ENCODE results near the gene OR13D1. TPM values are rescaled to one million over a fixed set of nuclear protein-coding genes. Genes with fewer than 3 reads are reported as not detected.

Gene OR13D1
- total RNA-seq, 1 donor from 2014 or later = not detected

- H3K4me1 ChIP-seq = no peaks in the 10 kb centered on the region
- H3K27me3 ChIP-seq = no peaks in the 10 kb centered on the region
- DNase-seq (ENCODE audit: extremely low spot score in 2 of 2) = no peak
- H3K27ac ChIP-seq = no peak overlapping the region
- H3K4me3 ChIP-seq = no peak overlapping the region
- TF ChIP-seq POLR2A (IDR thresholded peaks at IDR 0.05) (no peak), POLR2AphosphoS5 (IDR thresholded peaks at IDR 0.05; ENCODE audit: insufficient read depth in 1 of 2, low read depth in 1 of 2) (no peak), CTCF (IDR thresholded peaks at IDR 0.05) (no peak)
- intact Hi-C loops (cut with DNase I) = no loop called here
- no peaks in the 10 kb centered on the region for H3K36me3 ChIP-seq
- H3K9me3 ChIP-seq = no peaks in the 10 kb centered on the region
Observed at GRCh38 chr9:104740621-104741020, 46.3 kb downstream of the OR13D1 start.

GRCh38 chr9:104743376-104743985 is 49.2 kb downstream of the OR13D1 start:
- H3K36me3 ChIP-seq = no peaks in the 10 kb centered on the region
- H3K27me3 ChIP-seq = no peaks in the 10 kb centered on the region
- peaks cover 2% of the 10 kb centered on the region for H3K4me1 ChIP-seq
- TF ChIP-seq POLR2A (IDR thresholded peaks at IDR 0.05) (no peak), POLR2AphosphoS5 (IDR thresholded peaks at IDR 0.05; ENCODE audit: insufficient read depth in 1 of 2, low read depth in 1 of 2) (no peak), CTCF (IDR thresholded peaks at IDR 0.05) (peak; percentile 43 to 53 (median 46))
- H3K4me3 ChIP-seq = no peak overlapping the region
- intact Hi-C loops (cut with DNase I) = no loop called here
- DNase-seq (ENCODE audit: extremely low spot score in 2 of 2) = no peak
- H3K27ac ChIP-seq = no peak overlapping the region
- H3K9me3 ChIP-seq = no peaks in the 10 kb centered on the region

Other genes starting within 250 kb of the OR13D1 start
- not detected for gene OR13F1, start 190.3 kb upstream of the OR13D1 start, total RNA-seq
- gene OR13C4, start 167.3 kb upstream of the OR13D1 start, total RNA-seq = not detected
- gene OR13C3, start 157.7 kb upstream of the OR13D1 start, total RNA-seq = not detected
- gene OR13C8, start 125.3 kb upstream of the OR13D1 start, total RNA-seq = not detected
- not detected for gene OR13C5, start 95.1 kb upstream of the OR13D1 start, total RNA-seq
- not detected for gene OR13C2, start 88.9 kb upstream of the OR13D1 start, total RNA-seq
- gene OR13C9, start 76.3 kb upstream of the OR13D1 start, total RNA-seq = not detected
- 25.8 TPM for gene NIPSNAP3A, start 53.2 kb downstream of the OR13D1 start, total RNA-seq
- gene NIPSNAP3B, start 69.6 kb downstream of the OR13D1 start, total RNA-seq = 0.49 TPM
- 30.7 TPM for gene ABCA1, start 233.6 kb downstream of the OR13D1 start, total RNA-seq